Lower leg skin (tissue), 4 donors: ENCODE measurements around the gene XKR8. TPM values are rescaled to one million over a fixed set of nuclear protein-coding genes. Genes with fewer than 3 reads are reported as not detected.

ENCODE experiments used
- DNase-seq, 2 donors: peaks; one replicate each; pipeline ENCODE4 v3.0.0-alpha.2; 2019; ENCODE audit warnings: low spot score in 2 of 2
- H3K4me3 ChIP-seq: fragments of 200-600 bp; sonication (generic); 2 replicates; pipeline ENCODE4 v1.5.1; 2017; ENCODE audit warnings: mild to moderate bottlenecking, low read depth; ENCODE audit not compliant: poor library complexity, severe bottlenecking
- CTCF ChIP-seq, 3 donors: fragments of 450-650 bp; IDR thresholded peaks; one replicate each; pipeline ENCODE4 v1.5.1; 2016; ENCODE audit warnings: antibody characterized with exemption in 3 of 3, mild to moderate bottlenecking in 3 of 3, moderate library complexity in 2 of 3
- POLR2A ChIP-seq, 2 donors: fragments of 450-650 bp; IDR thresholded peaks; one replicate each; pipeline ENCODE4 v1.6.1; 2016 to 2017; ENCODE audit warnings: antibody characterized with exemption in 2 of 2, mild to moderate bottlenecking in 1 of 2, moderate library complexity in 1 of 2
- WGBS, 2 donors: methylation state at CpG; one replicate each; pipeline ENCODE4 v1.1.5; 2018; 5-methylcytosine and 5-hydroxymethylcytosine counted together
- intact Hi-C: fragments of 100-400 bp; cut with DNase I; formaldehyde crosslinking; loops from one replicate; pipeline ENCODE4 v1.15.0; 2023; ENCODE audit warnings: low total_unique reads
- total RNA-seq, 4 donors: library from RNA; depleted of rRNA; stranded (reverse); fragments of >200 nt; gene quantifications; one replicate each; pipeline ENCODE4 v1.1.0, GENCODE V29; 2016

The XKR8 gene
- total RNA-seq, 4 donors from 2014 or later: 4.4 to 8.6 (median 6.4) TPM

- intact Hi-C loops: no loop called here
- no peak for DNase-seq
- 84 to 91% methylated on average over 8 of the region's 8 CpGs for WGBS, 2 donors
- TF ChIP-seq CTCF (IDR thresholded peaks at IDR 0.05) (no peak), POLR2A (IDR thresholded peaks at IDR 0.05) (no peak)
- H3K4me3 ChIP-seq: no peak overlapping the region
Observed at GRCh38 chr1:27949027-27949426, 10.7 kb upstream of the XKR8 start.

DNA sequence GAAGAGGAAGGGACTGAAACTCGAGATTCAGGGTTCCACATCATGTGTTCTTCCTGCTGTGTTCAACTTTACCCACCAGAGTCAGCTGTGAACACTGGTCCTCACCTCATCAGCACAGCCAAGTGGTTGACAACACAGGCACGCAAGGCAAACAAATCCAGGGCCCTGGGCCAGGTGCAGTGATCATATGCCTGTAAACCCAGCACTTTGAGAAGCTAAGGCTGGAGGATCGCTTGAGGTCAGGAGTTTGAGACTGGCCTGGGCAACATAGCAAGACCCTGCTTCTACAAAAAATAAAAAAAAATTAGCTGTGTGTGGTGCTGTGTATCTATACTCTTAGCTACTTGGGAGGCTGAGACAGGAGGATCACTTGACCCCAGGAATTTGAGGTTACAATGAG, 8.4 kb upstream of the XKR8 start:
- WGBS, 2 donors: 48 to 61% methylated on average over 3 of the region's 3 CpGs
- DNase-seq: no peak
- no peak for TF ChIP-seq POLR2A (IDR thresholded peaks at IDR 0.05)
- TF ChIP-seq CTCF (IDR thresholded peaks at IDR 0.05): no peak
- H3K4me3 ChIP-seq: no peak overlapping the region
- intact Hi-C loops: no loop called here

DNA sequence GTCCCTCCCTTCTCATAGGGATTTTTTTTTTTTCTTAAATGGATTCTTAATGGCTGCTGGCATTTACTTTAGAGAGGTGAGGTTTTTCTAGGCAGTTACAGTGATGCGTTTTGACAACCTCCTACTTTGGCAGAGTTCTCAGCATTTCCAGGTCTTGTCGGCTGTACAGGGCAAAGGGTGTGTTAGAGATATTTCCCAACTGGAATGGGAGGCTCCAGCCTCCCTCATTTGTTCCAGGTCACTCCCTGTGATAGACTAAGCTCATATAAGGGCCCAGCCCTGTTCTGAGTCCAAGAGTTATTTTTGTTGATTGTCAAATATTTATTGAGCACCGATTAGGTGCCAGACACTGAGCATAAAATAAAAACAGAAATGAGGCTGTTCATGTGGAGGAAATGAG, 7.6 kb upstream of the XKR8 start:
- intact Hi-C loops: no loop called here
- H3K4me3 ChIP-seq: no peak overlapping the region
- 35 to 44% methylated on average over 3 of the region's 3 CpGs for WGBS, 2 donors
- TF ChIP-seq CTCF (IDR thresholded peaks at IDR 0.05): no peak
- no peak for TF ChIP-seq POLR2A (IDR thresholded peaks at IDR 0.05)
- DNase-seq: no peak

DNA sequence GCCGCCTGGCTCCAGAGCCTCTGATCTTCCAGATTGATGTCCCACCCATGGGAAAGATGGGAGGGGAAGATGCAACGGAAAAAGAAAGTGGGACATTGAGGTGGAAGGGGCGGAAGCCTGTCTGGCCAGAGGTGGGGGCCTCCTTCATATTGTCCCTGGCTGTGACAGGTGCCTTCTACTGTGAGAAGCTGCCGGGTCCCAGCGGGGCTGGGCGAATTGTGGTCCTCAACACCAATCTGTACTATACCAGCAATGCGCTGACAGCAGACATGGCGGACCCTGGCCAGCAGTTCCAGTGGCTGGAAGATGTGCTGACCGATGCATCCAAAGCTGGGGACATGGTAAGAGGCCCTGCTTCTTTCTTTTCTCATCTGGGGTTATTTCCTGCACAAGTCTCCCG, 5.6 kb upstream of the XKR8 start:
- 93% methylated on average over 10 of the region's 10 CpGs for WGBS, 2 donors
- intact Hi-C loops: no loop called here
- no peak overlapping the region for H3K4me3 ChIP-seq
- TF ChIP-seq POLR2A (IDR thresholded peaks at IDR 0.05): no peak
- TF ChIP-seq CTCF (IDR thresholded peaks at IDR 0.05): no peak
- DNase-seq: no peak

DNA sequence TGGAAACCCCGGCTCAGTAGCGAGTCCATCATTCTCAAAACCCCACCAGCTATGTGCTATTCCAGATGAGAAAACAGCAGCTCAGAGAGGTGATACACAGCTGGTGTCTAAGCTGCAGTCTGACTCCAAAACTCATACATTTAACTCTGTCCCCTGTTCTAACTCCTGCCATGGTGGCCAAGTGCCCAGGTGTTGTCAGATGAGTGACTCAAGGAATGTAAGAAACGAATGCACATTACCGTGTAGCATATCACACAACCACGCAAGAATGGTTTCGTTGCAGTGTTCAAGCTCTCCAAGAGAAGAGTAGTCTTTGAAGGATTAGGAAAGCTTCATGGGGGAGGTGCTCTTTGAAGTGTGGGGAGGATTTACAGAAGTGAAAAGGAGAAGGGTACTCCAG, 4.7 kb upstream of the XKR8 start:
- TF ChIP-seq POLR2A (IDR thresholded peaks at IDR 0.05) (no peak), CTCF (IDR thresholded peaks at IDR 0.05) (no peak)
- WGBS, 2 donors: 79 to 84% methylated on average over 6 of the region's 6 CpGs
- DNase-seq: no peak
- intact Hi-C loops: no loop called here
- H3K4me3 ChIP-seq: no peak overlapping the region

DNA sequence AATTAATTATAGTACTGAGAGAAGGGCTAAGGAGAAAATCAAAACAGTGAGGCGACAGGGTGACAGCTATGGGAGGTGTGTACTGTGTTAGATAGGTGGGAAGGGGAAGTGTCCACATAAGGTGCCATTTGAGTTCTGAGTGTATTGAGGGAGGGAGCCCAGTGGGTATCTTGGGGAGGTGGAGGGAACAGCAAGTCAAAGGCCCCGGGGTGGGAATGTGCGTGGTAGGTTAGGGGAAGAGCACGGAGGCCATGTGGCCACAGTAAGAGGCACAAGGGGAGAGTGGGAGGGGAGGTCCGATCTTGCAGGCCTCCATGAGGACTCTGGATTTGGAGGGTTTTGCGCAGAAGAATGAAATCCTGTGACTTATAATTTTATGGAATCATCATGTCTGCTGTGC, 3.0 kb upstream of the XKR8 start:
- no peak for TF ChIP-seq CTCF (IDR thresholded peaks at IDR 0.05)
- TF ChIP-seq POLR2A (IDR thresholded peaks at IDR 0.05): no peak
- intact Hi-C loops: no loop called here
- no peak overlapping the region for H3K4me3 ChIP-seq
- WGBS, 2 donors: 84 to 92% methylated on average over 6 of the region's 6 CpGs
- DNase-seq: no peak
